GM10266 (cell line): ENCODE results near the gene CCM2L.

ENCODE experiments used
- DNase-seq: peaks from one replicate; pipeline ENCODE4 v3.0.0; 2012; ENCODE audit errors: extremely low spot score
- CTCF ChIP-seq: IDR thresholded peaks from 2 replicates; pipeline ENCODE4 v1.5.1; 2012; ENCODE audit warnings: mild to moderate bottlenecking, low read depth; ENCODE audit not compliant: control insufficient read depth, insufficient read depth; ENCODE audit errors: missing control alignments

CCM2L gene

DNA sequence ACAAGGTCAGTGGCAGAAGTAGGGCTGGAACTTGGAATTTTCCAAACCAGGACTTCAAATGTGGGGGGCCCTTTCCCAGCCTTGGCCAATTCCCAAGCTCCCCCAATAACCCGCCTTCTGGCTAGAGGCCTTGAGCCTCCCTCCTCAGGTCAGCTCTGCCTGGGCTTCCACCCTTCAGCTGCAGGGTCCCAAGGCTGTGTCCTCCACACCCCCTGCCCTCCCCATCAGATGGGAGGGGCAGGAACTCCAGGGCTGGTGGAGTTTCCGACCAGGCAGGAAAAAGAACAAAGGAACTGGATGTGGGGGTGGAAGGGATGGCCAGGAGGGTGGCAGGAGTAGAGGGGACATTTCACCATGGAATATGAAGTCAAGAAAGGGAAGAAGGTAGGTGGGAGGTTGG is at the start of gene CCM2L:
Gene CCM2L (plus strand): TSS at position 338 of the 400 bp plus-strand sequence. CDS start 17 bp downstream, at position 355.
- DNase-seq: no peak
- TF ChIP-seq CTCF: no peak

GRCh38 chr20:31962761-31963160 is 47.5 kb upstream of the CCM2L start:
- DNase-seq: no peak
- no peak for TF ChIP-seq CTCF

DNA sequence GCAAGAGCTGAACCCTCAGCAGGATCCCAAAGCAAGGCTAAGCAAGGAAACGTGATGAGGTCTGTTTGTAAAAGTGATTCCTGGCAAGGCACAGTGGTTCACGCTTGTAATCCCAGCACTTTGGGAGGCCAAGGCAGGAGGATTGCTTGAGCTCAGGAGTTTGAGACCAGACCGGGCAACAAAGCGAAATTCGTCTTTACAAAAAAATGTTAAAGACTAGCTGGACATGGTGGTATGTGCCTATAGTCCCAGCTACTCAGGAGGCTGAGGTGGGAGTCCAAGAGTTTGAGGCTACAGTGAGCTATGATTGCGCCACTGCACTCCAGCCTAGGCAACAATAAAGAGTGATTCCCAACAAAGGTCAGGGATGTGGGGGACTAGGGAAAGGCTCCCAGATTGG is 46.3 kb upstream of the CCM2L start:
- TF ChIP-seq CTCF: no peak
- no peak for DNase-seq

DNA sequence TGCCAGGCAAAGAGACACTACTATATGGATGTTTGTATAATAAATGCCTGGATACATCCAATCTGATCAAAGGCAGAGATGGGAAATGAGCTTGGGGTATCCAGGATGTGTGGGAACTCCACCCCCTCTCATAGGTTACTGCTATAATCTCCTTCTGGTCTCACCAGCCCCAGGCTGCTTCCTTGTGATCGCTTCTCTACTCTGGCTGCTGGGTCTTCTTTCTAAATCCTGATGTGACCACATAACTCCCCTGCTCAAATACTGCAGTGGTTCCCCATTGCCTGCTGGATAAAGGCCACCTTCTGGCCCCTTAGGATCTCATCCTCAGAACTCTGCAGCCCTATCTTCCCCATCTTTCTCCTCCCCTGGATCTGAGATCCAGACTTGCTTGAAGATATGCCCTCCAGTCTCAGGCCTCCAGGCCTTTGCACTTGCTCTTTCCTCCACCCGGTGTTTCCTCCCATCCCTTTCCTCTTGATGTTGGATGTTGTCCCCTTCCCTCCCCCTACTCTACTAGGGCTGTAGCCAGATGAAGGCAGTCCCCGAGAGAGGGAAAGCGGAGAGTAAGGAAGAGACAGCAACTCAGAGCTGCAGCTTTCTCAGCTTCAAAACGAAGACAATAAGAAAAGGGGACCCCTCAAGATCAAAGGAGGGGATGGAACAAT is 43.1 kb upstream of the CCM2L start:
- TF ChIP-seq CTCF: no peak
- peak; percentile 21 for DNase-seq

- peak; percentile 32 for DNase-seq
- TF ChIP-seq CTCF: no peak
Measured at GRCh38 chr20:31967830-31968249, 42.4 kb upstream of the CCM2L start, which contains the start of gene XKR7. Gene XKR7 (plus strand): TSS chr20:31968151. CDS start chr20:31968176, 25 bp downstream.

DNA sequence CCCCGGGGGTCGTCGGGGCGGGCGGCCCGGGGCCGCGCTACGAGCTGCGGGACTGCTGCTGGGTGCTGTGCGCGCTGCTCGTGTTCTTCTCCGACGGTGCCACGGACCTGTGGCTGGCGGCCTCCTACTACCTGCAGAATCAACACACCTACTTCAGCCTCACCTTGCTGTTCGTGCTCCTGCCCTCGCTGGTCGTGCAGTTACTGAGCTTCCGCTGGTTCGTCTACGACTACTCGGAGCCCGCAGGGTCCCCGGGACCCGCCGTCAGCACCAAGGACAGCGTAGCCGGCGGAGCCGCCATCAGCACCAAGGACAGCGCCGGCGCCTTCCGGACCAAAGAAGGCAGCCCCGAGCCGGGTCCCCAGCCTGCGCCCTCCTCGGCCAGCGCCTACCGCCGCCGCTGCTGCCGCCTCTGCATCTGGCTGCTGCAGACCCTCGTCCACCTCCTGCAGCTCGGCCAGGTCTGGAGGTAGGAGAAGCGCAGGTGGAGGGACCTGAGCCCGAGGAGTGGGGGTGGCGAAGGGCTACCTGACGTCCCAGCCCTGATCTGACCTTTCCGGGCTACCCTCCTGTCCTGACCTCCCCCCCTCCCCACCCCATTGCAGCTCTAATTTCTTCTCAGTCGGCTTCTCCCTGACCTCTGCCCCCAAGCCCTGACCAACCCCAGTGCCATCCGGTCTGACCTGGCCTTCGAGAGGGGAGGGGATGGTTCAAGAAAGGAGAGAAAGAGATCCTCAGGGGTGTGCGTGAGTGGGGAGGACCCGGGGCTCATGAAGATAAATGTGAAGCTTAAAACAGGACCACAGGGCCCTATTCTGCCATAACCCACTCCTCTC is 41.7 kb upstream of the CCM2L start:
- TF ChIP-seq CTCF: no peak

GRCh38 chr20:31969991-31970390 is 40.2 kb upstream of the CCM2L start:
- DNase-seq: no peak
- no peak for TF ChIP-seq CTCF

More for the DNA sequence above, 41.7 kb upstream of the CCM2L start:
- DNase-seq: peak; percentile 94
